Activated T-helper 17 cell treated with anti-CD3 and anti-CD28 coated beads, Interleukin-2, amount 50 U/mL, for 72 hours (primary cell): ENCODE data around the gene ZDHHC1. TPM values are rescaled to one million over a fixed set of nuclear protein-coding genes. Genes with fewer than 3 reads are reported as not detected.

ENCODE experiments used
- ATAC-seq: fragments of 150-1000 bp; cut with Tn5 transposase; replicated peaks from 2 replicates; pipeline ENCODE4 v1.10.0; 2021; ENCODE audit warnings: mild to moderate bottlenecking, moderate library complexity
- H3K27ac Mint-ChIP-seq: one replicate; pipeline ENCODE4 v1.8.0; 2022; ENCODE audit warnings: mixed read lengths
- H3K27me3 Mint-ChIP-seq: one replicate; pipeline ENCODE4 v1.8.0; 2022; ENCODE audit warnings: mixed read lengths
- H3K36me3 Mint-ChIP-seq: one replicate; pipeline ENCODE4 v1.8.0; 2022; ENCODE audit warnings: low read depth, mild to moderate bottlenecking, mixed read lengths
- H3K4me1 Mint-ChIP-seq: one replicate; pipeline ENCODE4 v1.8.0; 2022; ENCODE audit warnings: mixed read lengths
- H3K4me3 Mint-ChIP-seq: one replicate; pipeline ENCODE4 v1.8.0; 2022; ENCODE audit warnings: mild to moderate bottlenecking, mixed read lengths
- H3K9me3 Mint-ChIP-seq: one replicate; pipeline ENCODE4 v1.8.0; 2022; ENCODE audit warnings: mixed read lengths
- total RNA-seq, 2 donors: library from RNA; stranded (reverse); gene quantifications; one replicate each; pipeline ENCODE4 v1.2.3, GENCODE V29; 2022

The ZDHHC1 gene
- total RNA-seq, 2 donors from 2014 or later, result 0.52 to 0.74 TPM

GRCh38 chr16:67399218-67399733, 17.0 kb downstream of the ZDHHC1 start:
- no peaks in the 10 kb centered on the region for H3K9me3 Mint-ChIP-seq

GRCh38 chr16:67398546-67399217, 17.6 kb downstream of the ZDHHC1 start:
- ATAC-seq, result no peak
- Mint-ChIP-seq H3K27me3 (peaks cover 25% of the 10 kb centered on the region), H3K27ac (no peak overlapping the region), H3K36me3 (no peaks in the 10 kb centered on the region), H3K4me1 (no peaks in the 10 kb centered on the region), H3K4me3 (no peak overlapping the region), H3K9me3 (no peaks in the 10 kb centered on the region)

More at GRCh38 chr16:67399218-67399733, 17.0 kb downstream of the ZDHHC1 start:
- no peaks in the 10 kb centered on the region for H3K4me1 Mint-ChIP-seq
- no peaks in the 10 kb centered on the region for H3K36me3 Mint-ChIP-seq
- H3K27ac Mint-ChIP-seq, result no peak overlapping the region
- peak; percentile 88 for ATAC-seq
- peaks cover 21% of the 10 kb centered on the region for H3K27me3 Mint-ChIP-seq
- no peak overlapping the region for H3K4me3 Mint-ChIP-seq

GRCh38 chr16:67397812-67398545, 18.3 kb downstream of the ZDHHC1 start:
- Mint-ChIP-seq H3K27me3 (peaks cover 25% of the 10 kb centered on the region), H3K36me3 (no peaks in the 10 kb centered on the region), H3K4me1 (no peaks in the 10 kb centered on the region), H3K27ac (no peak overlapping the region), H3K9me3 (no peaks in the 10 kb centered on the region), H3K4me3 (no peak overlapping the region)
- ATAC-seq, result no peak

- no peaks in the 10 kb centered on the region for H3K36me3 Mint-ChIP-seq
These were observed 19.1 kb downstream of the ZDHHC1 start for GRCh38 chr16:67397036-67397801.

GRCh38 chr16:67396159-67397035, 19.9 kb downstream of the ZDHHC1 start:
- Mint-ChIP-seq H3K27ac (no peak overlapping the region), H3K4me1 (peaks cover 9% of the 10 kb centered on the region), H3K9me3 (no peaks in the 10 kb centered on the region), H3K36me3 (no peaks in the 10 kb centered on the region), H3K4me3 (no peak overlapping the region), H3K27me3 (peaks cover 27% of the 10 kb centered on the region)
- no peak for ATAC-seq

More at GRCh38 chr16:67397036-67397801, 19.1 kb downstream of the ZDHHC1 start:
- H3K4me3 Mint-ChIP-seq, result no peak overlapping the region
- H3K27ac Mint-ChIP-seq, result no peak overlapping the region
- no peak for ATAC-seq
- H3K9me3 Mint-ChIP-seq, result no peaks in the 10 kb centered on the region
- peaks cover 5% of the 10 kb centered on the region for H3K4me1 Mint-ChIP-seq
- H3K27me3 Mint-ChIP-seq, result peaks cover 29% of the 10 kb centered on the region

- ATAC-seq, result no peak
- H3K27me3 Mint-ChIP-seq, result peaks cover 27% of the 10 kb centered on the region
- no peaks in the 10 kb centered on the region for H3K9me3 Mint-ChIP-seq
- no peak overlapping the region for H3K27ac Mint-ChIP-seq
- no peaks in the 10 kb centered on the region for H3K36me3 Mint-ChIP-seq
- H3K4me3 Mint-ChIP-seq, result no peak overlapping the region
- peaks cover 9% of the 10 kb centered on the region for H3K4me1 Mint-ChIP-seq
These were observed 20.7 kb downstream of the ZDHHC1 start for GRCh38 chr16:67395458-67396158.

- peaks cover 27% of the 10 kb centered on the region for H3K27me3 Mint-ChIP-seq
- no peak overlapping the region for H3K27ac Mint-ChIP-seq
- H3K36me3 Mint-ChIP-seq, result no peaks in the 10 kb centered on the region
- no peaks in the 10 kb centered on the region for H3K9me3 Mint-ChIP-seq
- H3K4me3 Mint-ChIP-seq, result no peak overlapping the region
- no peak for ATAC-seq
- peaks cover 9% of the 10 kb centered on the region for H3K4me1 Mint-ChIP-seq
These were observed 21.2 kb downstream of the ZDHHC1 start for GRCh38 chr16:67395105-67395457.

- peak overlapping the region; percentile 72 for H3K4me3 Mint-ChIP-seq
- H3K9me3 Mint-ChIP-seq, result no peaks in the 10 kb centered on the region
- H3K27me3 Mint-ChIP-seq, result peaks cover 27% of the 10 kb centered on the region
- H3K4me1 Mint-ChIP-seq, result peaks cover 9% of the 10 kb centered on the region
- H3K36me3 Mint-ChIP-seq, result no peaks in the 10 kb centered on the region
- ATAC-seq, result peak; percentile 16
- no peak overlapping the region for H3K27ac Mint-ChIP-seq
These were observed 21.8 kb downstream of the ZDHHC1 start for GRCh38 chr16:67394155-67395104.

- Mint-ChIP-seq H3K27ac (no peak overlapping the region), H3K4me3 (peak overlapping the region; percentile 72), H3K9me3 (no peaks in the 10 kb centered on the region), H3K4me1 (peaks cover 9% of the 10 kb centered on the region), H3K36me3 (no peaks in the 10 kb centered on the region), H3K27me3 (peaks cover 27% of the 10 kb centered on the region)
- peak; percentile 25 for ATAC-seq
These were observed 22.5 kb downstream of the ZDHHC1 start for GRCh38 chr16:67393788-67394154.

GRCh38 chr16:67393111-67393787, 23.0 kb downstream of the ZDHHC1 start, which contains the start of gene TPPP3:
Gene TPPP3 (minus strand): TSS chr16:67393498. CDS start chr16:67391111, 2,387 bp downstream.
- Mint-ChIP-seq H3K4me1 (peaks cover 9% of the 10 kb centered on the region), H3K4me3 (peak within 1 kb of the TSS; percentile 72), H3K36me3 (no peaks in the 10 kb centered on the region), H3K27ac (no peak within 1 kb of the TSS), H3K27me3 (peaks cover 25% of the 10 kb centered on the region), H3K9me3 (no peaks in the 10 kb centered on the region)
- peak; percentile 64 for ATAC-seq

- H3K36me3 Mint-ChIP-seq, result no peaks in the 10 kb centered on the region
- H3K4me3 Mint-ChIP-seq, result no peak overlapping the region
- H3K9me3 Mint-ChIP-seq, result no peaks in the 10 kb centered on the region
- peaks cover 23% of the 10 kb centered on the region for H3K27me3 Mint-ChIP-seq
- no peak overlapping the region for H3K27ac Mint-ChIP-seq
- ATAC-seq, result no peak
- peaks cover 9% of the 10 kb centered on the region for H3K4me1 Mint-ChIP-seq
These were observed 23.8 kb downstream of the ZDHHC1 start for GRCh38 chr16:67392301-67393059.
